Trophoblast cell (in vitro differentiated cells and primary cell): ENCODE results near the gene TMEM132D.

Experiments used
- DNase-seq, 2 donors: peaks; one replicate each; pipeline ENCODE4 v3.0.0-alpha.2; 2016
- H2AFZ ChIP-seq: 2 replicates; pipeline ENCODE4 v1.6.1; 2013; ENCODE audit warnings: low read length, moderate library complexity, mild to moderate bottlenecking; ENCODE audit not compliant: insufficient read depth, poor library complexity
- H2AK5ac ChIP-seq: 2 replicates; pipeline ENCODE4 v1.6.1; 2013; ENCODE audit warnings: mild to moderate bottlenecking, low read length
- H2BK120ac ChIP-seq: 2 replicates; pipeline ENCODE4 v1.6.1; 2013; ENCODE audit warnings: low read length, mild to moderate bottlenecking, moderate library complexity; ENCODE audit not compliant: insufficient read depth, poor library complexity
- H2BK12ac ChIP-seq: 2 replicates; pipeline ENCODE4 v1.6.1; 2013; ENCODE audit warnings: mild to moderate bottlenecking, low read length, moderate library complexity
- H2BK5ac ChIP-seq: 2 replicates; pipeline ENCODE4 v1.6.1; 2013; ENCODE audit warnings: low read length, low read depth, moderate library complexity, mild to moderate bottlenecking; ENCODE audit not compliant: poor library complexity
- H3K14ac ChIP-seq: 2 replicates; pipeline ENCODE4 v1.6.1; 2013; ENCODE audit warnings: mild to moderate bottlenecking, low read length
- H3K18ac ChIP-seq: 2 replicates; pipeline ENCODE4 v1.6.1; 2013; ENCODE audit warnings: mild to moderate bottlenecking, low read length
- H3K23ac ChIP-seq: 2 replicates; pipeline ENCODE4 v1.6.1; 2013; ENCODE audit warnings: low read length
- H3K27ac ChIP-seq: 2 replicates; pipeline ENCODE4 v1.5.1; 2013; ENCODE audit warnings: low read depth, mild to moderate bottlenecking, inconsistent platforms, low read length, moderate library complexity
- H3K27me3 ChIP-seq: 2 replicates; pipeline ENCODE4 v1.6.1; 2013; ENCODE audit warnings: inconsistent platforms, mild to moderate bottlenecking, low read length, moderate library complexity; ENCODE audit not compliant: insufficient read depth
- H3K36me3 ChIP-seq, 2 experiments: 1 replicate in 1 of 2; 2 replicates in 1 of 2; pipeline ENCODE4 v1.6.1; 2013; ENCODE audit warnings: low read length in 2 of 2, mild to moderate bottlenecking in 2 of 2, moderate library complexity in 1 of 2; ENCODE audit not compliant: insufficient read depth in 2 of 2, control insufficient read depth in 1 of 2
- H3K4ac ChIP-seq: 2 replicates; pipeline ENCODE4 v1.6.1; 2013; ENCODE audit warnings: low read depth, mild to moderate bottlenecking, low read length, moderate library complexity
- H3K4me1 ChIP-seq, 2 experiments: 1 replicate in 1 of 2; 2 replicates in 1 of 2; pipeline ENCODE4 v1.6.1; 2013; ENCODE audit warnings: low read length in 2 of 2, mild to moderate bottlenecking in 2 of 2, moderate library complexity in 1 of 2; ENCODE audit not compliant: insufficient read depth in 2 of 2, control insufficient read depth in 1 of 2
- H3K4me2 ChIP-seq: 2 replicates; pipeline ENCODE4 v1.6.1; 2013; ENCODE audit warnings: inconsistent platforms, mild to moderate bottlenecking, low read length, moderate library complexity
- H3K4me3 ChIP-seq: 2 replicates; pipeline ENCODE4 v1.5.1; 2013; ENCODE audit warnings: mild to moderate bottlenecking, low read depth, low read length, inconsistent platforms
- H3K79me1 ChIP-seq: one replicate; pipeline ENCODE4 v1.6.1; 2013; ENCODE audit warnings: low read length
- H3K79me2 ChIP-seq: 2 replicates; pipeline ENCODE4 v1.6.1; 2013; ENCODE audit warnings: low read length, mild to moderate bottlenecking; ENCODE audit not compliant: control insufficient read depth, insufficient read depth, poor library complexity
- H3K9ac ChIP-seq: 2 replicates; pipeline ENCODE4 v1.6.1; 2013; ENCODE audit warnings: mild to moderate bottlenecking, low read length
- H3K9me3 ChIP-seq: 2 replicates; pipeline ENCODE4 v1.6.1; 2013; ENCODE audit warnings: low read depth, mild to moderate bottlenecking, control low read depth, inconsistent platforms, low read length; ENCODE audit not compliant: insufficient read depth
- H4K12ac ChIP-seq: 2 replicates; pipeline ENCODE4 v1.6.1; 2013; ENCODE audit warnings: low read depth, mild to moderate bottlenecking, low read length, moderate library complexity
- H4K8ac ChIP-seq: 2 replicates; pipeline ENCODE4 v1.6.1; 2013; ENCODE audit warnings: low read depth, mild to moderate bottlenecking, low read length, moderate library complexity
- H4K91ac ChIP-seq: one replicate; pipeline ENCODE4 v1.6.1; 2013; ENCODE audit warnings: low read depth, mild to moderate bottlenecking, low read length, moderate library complexity
- WGBS: extraction: QIAGEN DNeasy Blood & Tissue Kit; methylation state at CpG from one replicate; pipeline ENCODE4 v1.1.7; 2013; ENCODE audit warnings: missing lambda C conversion rate; ENCODE audit not compliant: insufficient read length, insufficient coverage; ENCODE audit errors: extremely low coverage; 5-methylcytosine and 5-hydroxymethylcytosine counted together

Gene TMEM132D

GRCh38 chr12:129404556-129404955 lies 499.3 kb downstream of the TMEM132D start:
- no peaks in the 10 kb centered on the region for H3K79me1 ChIP-seq
- no peak overlapping the region for H2BK12ac ChIP-seq
- H3K4me2 ChIP-seq, result no peak overlapping the region
- H3K79me2 ChIP-seq, result no peaks in the 10 kb centered on the region
- WGBS, result no CpG with 5 or more reads among the region's 4 CpGs
- H4K12ac ChIP-seq, result no peak overlapping the region
- no peak overlapping the region for H3K4me3 ChIP-seq
- no peaks in the 10 kb centered on the region for H3K27me3 ChIP-seq
- H2AFZ ChIP-seq, result no peak overlapping the region
- H2BK5ac ChIP-seq, result no peak overlapping the region
- H3K36me3 ChIP-seq, result no peaks in the 10 kb centered on the region
- H4K91ac ChIP-seq, result no peak overlapping the region
- no peak overlapping the region for H3K18ac ChIP-seq
- H3K14ac ChIP-seq, result no peak overlapping the region
- no peak overlapping the region for H3K9ac ChIP-seq
- H2AK5ac ChIP-seq, result no peak overlapping the region
- no peak overlapping the region for H3K23ac ChIP-seq
- DNase-seq, result no peak
- H4K8ac ChIP-seq, result no peak overlapping the region
- no peaks in the 10 kb centered on the region for H3K4me1 ChIP-seq
- H3K4ac ChIP-seq, result no peak overlapping the region
- no peak overlapping the region for H2BK120ac ChIP-seq
- H3K27ac ChIP-seq, result no peak overlapping the region
- no peaks in the 10 kb centered on the region for H3K9me3 ChIP-seq

- Histone ChIP-seq H3K4me1 (no peaks in the 10 kb centered on the region), H3K79me2 (no peaks in the 10 kb centered on the region), H2AK5ac (no peak overlapping the region), H3K27ac (no peak overlapping the region), H2BK12ac (no peak overlapping the region), H3K4me2 (no peak overlapping the region), H4K12ac (no peak overlapping the region), H3K36me3 (no peaks in the 10 kb centered on the region), H4K91ac (no peak overlapping the region), H3K27me3 (no peaks in the 10 kb centered on the region), H3K4me3 (no peak overlapping the region), H3K79me1 (no peaks in the 10 kb centered on the region), H4K8ac (no peak overlapping the region), H2AFZ (no peak overlapping the region), H3K23ac (no peak overlapping the region), H3K9me3 (peaks cover 2% of the 10 kb centered on the region), H3K18ac (no peak overlapping the region), H2BK120ac (no peak overlapping the region), H3K4ac (no peak overlapping the region), H3K14ac (no peak overlapping the region), H2BK5ac (no peak overlapping the region), H3K9ac (no peak overlapping the region)
- WGBS, result no CpG with 5 or more reads among the region's 4 CpGs
- no peak for DNase-seq
Measured at GRCh38 chr12:129401572-129401971, 502.3 kb downstream of the TMEM132D start.

GRCh38 chr12:129394177-129394825 lies 509.5 kb downstream of the TMEM132D start:
- Histone ChIP-seq H2BK5ac (no peak overlapping the region), H3K79me2 (no peaks in the 10 kb centered on the region), H3K23ac (no peak overlapping the region), H3K4me1 (no peaks in the 10 kb centered on the region), H3K36me3 (no peaks in the 10 kb centered on the region), H3K4me2 (no peak overlapping the region), H4K8ac (no peak overlapping the region), H3K4me3 (no peak overlapping the region), H2BK120ac (no peak overlapping the region), H2BK12ac (no peak overlapping the region), H4K12ac (no peak overlapping the region), H3K79me1 (no peaks in the 10 kb centered on the region), H2AFZ (no peak overlapping the region), H4K91ac (no peak overlapping the region), H3K9ac (no peak overlapping the region), H3K9me3 (peaks cover 2% of the 10 kb centered on the region), H3K14ac (no peak overlapping the region), H3K27me3 (no peaks in the 10 kb centered on the region), H3K18ac (no peak overlapping the region), H2AK5ac (no peak overlapping the region), H3K4ac (no peak overlapping the region), H3K27ac (no peak overlapping the region)
- DNase-seq, result no peak
- no CpG with 5 or more reads among the region's 16 CpGs for WGBS

- Histone ChIP-seq H2AFZ (no peak overlapping the region), H3K14ac (no peak overlapping the region), H3K79me1 (no peaks in the 10 kb centered on the region), H4K91ac (no peak overlapping the region), H3K4me3 (no peak overlapping the region), H3K4me1 (no peaks in the 10 kb centered on the region), H3K18ac (no peak overlapping the region), H3K9ac (no peak overlapping the region), H4K8ac (no peak overlapping the region), H3K9me3 (no peaks in the 10 kb centered on the region), H3K23ac (no peak overlapping the region), H2BK12ac (no peak overlapping the region), H3K27me3 (no peaks in the 10 kb centered on the region), H3K79me2 (no peaks in the 10 kb centered on the region), H2BK5ac (no peak overlapping the region), H2BK120ac (no peak overlapping the region), H4K12ac (no peak overlapping the region), H2AK5ac (no peak overlapping the region), H3K27ac (no peak overlapping the region), H3K4ac (no peak overlapping the region), H3K4me2 (no peak overlapping the region), H3K36me3 (no peaks in the 10 kb centered on the region)
- WGBS, result no CpG with 5 or more reads among the region's 5 CpGs
- no peak for DNase-seq
Measured at GRCh38 chr12:129393357-129393937, 510.4 kb downstream of the TMEM132D start.
